PC-3 (cell line): ENCODE data around the gene POP5.
"Not testable (repeated sequence)": the region's sequence is repeated elsewhere in the genome, so short reads cannot be mapped to it uniquely, and the experiment has no call there.

Experiments
- EZH2 ChIP-seq: fragments of 300-600 bp; sonication (generic); IDR thresholded peaks from one replicate; pipeline ENCODE4 v1.6.1; 2017; ENCODE audit warnings: antibody characterized with exemption, mild to moderate bottlenecking, low read length; ENCODE audit not compliant: unreplicated experiment
- EZH2phosphoT487 ChIP-seq: fragments of 300-600 bp; sonication (generic); IDR thresholded peaks from 2 replicates; pipeline ENCODE4 v1.6.1; 2018; ENCODE audit warnings: mild to moderate bottlenecking, antibody characterized with exemption, low read length, borderline replicate concordance
- TF ChIP-seq, protein P1 (sequence below): fragments of 300-600 bp; sonication (generic); conservative IDR thresholded peaks from 2 replicates; pipeline ENCODE4 v1.5.1; 2017; ENCODE audit warnings: antibody characterized with exemption, low read depth, mild to moderate bottlenecking, low read length

DNA sequence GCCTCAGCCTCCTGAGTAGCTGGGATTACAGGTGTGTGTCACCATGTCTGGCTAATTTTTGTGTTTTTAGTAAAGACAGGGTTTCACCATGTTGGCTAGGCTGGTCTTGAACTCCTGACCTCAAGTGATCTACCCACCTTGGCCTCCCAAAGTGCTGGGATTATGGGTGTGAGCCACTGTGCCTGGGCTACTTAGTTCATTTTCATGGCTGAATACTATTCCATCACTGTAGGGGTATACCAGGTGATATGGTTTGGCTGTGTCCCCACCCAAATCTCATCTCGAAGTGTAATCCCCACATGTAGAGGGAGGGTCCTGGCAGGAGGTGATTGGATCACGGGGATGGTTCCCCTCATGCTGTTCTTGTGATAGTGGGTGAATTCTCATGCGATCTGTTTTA lies 36.0 kb upstream of the POP5 start:
- TF ChIP-seq, protein P1, sequence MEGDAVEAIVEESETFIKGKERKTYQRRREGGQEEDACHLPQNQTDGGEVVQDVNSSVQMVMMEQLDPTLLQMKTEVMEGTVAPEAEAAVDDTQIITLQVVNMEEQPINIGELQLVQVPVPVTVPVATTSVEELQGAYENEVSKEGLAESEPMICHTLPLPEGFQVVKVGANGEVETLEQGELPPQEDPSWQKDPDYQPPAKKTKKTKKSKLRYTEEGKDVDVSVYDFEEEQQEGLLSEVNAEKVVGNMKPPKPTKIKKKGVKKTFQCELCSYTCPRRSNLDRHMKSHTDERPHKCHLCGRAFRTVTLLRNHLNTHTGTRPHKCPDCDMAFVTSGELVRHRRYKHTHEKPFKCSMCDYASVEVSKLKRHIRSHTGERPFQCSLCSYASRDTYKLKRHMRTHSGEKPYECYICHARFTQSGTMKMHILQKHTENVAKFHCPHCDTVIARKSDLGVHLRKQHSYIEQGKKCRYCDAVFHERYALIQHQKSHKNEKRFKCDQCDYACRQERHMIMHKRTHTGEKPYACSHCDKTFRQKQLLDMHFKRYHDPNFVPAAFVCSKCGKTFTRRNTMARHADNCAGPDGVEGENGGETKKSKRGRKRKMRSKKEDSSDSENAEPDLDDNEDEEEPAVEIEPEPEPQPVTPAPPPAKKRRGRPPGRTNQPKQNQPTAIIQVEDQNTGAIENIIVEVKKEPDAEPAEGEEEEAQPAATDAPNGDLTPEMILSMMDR: not testable (repeated sequence)
- not testable (repeated sequence) for TF ChIP-seq EZH2phosphoT487, EZH2
